8988T (cell line): ENCODE data around the gene GNPDA1.
A peak's percentile ranks its signal among the peaks of the same experiment; 100 is the strongest.

Source experiments
- DNase-seq: peaks from one replicate; pipeline ENCODE4 v3.0.0; 2011

Gene GNPDA1

DNA sequence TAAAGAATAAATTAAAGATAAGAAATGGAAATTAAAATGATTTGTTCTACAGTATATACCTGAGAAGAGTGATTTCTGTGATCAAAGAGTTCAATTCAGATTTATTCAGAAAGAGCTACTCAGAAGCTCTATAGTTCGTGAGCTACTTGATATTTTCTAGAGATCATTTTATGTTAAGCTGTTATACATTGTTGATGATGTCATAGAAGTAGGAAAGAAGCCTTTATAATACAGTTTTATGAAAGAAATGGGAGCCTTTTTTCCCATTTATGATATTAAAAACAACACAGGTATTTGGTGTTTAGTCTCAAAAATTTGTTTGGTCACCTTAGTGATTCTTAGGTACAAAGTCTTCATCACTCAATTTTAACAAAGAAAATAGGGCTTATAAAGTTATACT lies 23.1 kb downstream of the GNPDA1 start:
- no peak for DNase-seq

DNA sequence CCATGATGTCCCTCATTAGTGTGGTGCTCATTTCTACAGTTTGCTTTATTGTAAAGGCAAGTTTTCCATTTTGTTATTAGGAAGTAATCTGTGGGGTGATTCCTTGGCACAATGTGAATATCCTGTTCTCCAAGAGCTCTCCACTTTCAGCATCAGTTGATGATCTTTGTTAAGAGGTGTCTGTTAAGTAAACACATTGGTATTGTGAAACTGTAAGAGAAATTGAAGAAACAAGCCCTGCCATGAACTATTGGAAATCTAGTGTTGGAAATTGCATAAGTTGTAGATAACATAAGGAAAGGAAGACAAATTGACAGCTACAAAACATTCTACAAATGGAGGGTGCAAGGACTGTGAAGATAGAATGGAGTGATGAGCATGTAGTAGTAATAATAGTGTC lies 26.8 kb downstream of the GNPDA1 start:
- no peak for DNase-seq

- no peak for DNase-seq
Observed at GRCh38 chr5:141982626-141983025, 30.2 kb downstream of the GNPDA1 start.

DNA sequence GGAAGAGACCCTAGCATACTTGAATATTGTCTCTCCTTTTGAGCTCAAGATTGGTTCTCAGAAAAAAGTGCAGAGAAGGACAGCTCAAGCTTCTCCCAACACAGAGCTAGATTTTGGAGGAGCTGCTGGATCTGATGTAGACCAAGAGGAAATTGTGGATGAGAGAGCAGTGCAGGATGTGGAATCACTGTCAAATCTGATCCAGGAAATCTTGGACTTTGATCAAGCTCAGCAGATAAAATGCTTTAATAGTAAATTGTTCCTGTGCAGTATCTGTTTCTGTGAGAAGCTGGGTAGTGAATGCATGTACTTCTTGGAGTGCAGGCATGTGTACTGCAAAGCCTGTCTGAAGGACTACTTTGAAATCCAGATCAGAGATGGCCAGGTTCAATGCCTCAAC lies 34.4 kb downstream of the GNPDA1 start:
- no peak for DNase-seq

GRCh38 chr5:141976176-141976575 lies 36.7 kb downstream of the GNPDA1 start:
- no peak for DNase-seq

- no peak for DNase-seq
Observed at GRCh38 chr5:141973871-141974595, 38.8 kb downstream of the GNPDA1 start.

DNA sequence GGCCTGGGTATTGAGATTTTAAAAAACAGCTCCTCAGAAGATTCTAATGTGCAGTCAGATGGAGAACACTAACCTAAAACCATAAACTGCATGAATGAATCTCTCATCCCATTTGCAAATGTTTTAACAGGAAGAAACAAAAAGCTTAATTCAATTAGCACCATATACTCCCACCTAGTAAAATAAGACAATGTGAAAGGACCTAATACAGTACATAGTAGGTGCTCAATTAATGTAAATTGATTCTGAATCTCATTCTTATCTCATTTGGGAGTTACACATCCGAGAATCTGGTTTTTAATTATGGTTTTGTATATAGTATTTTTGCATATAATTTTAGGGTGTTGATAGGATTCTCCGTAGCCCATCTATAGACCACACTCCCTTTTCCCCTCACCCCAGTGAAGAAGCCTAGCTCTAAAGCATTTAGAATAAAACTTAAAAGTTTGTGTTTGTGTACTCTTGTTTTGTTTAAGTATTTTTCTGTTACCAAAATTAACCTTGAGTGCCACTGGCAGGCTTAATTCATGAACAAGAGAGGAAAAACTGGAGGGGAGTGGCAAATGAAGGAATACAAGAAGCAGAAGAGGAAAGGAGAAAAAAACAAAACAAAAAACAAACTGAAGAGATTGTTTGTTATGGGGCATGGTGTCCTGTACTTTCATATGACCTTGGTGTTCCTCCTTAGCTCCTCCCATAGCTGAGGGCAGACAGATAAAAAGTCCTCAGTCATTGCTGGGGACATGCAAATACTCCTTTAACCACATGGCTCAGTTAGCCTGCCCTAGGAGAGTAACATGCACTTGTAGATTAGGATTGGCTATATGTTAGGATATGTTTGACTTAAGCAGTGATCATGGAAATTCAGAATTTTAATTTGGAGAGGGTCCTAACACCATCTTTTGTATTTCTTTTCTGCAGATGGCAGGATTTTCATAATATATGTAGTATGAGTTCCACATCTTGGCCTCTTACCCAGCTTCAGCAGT lies 42.8 kb downstream of the GNPDA1 start:
- no peak for DNase-seq

DNA sequence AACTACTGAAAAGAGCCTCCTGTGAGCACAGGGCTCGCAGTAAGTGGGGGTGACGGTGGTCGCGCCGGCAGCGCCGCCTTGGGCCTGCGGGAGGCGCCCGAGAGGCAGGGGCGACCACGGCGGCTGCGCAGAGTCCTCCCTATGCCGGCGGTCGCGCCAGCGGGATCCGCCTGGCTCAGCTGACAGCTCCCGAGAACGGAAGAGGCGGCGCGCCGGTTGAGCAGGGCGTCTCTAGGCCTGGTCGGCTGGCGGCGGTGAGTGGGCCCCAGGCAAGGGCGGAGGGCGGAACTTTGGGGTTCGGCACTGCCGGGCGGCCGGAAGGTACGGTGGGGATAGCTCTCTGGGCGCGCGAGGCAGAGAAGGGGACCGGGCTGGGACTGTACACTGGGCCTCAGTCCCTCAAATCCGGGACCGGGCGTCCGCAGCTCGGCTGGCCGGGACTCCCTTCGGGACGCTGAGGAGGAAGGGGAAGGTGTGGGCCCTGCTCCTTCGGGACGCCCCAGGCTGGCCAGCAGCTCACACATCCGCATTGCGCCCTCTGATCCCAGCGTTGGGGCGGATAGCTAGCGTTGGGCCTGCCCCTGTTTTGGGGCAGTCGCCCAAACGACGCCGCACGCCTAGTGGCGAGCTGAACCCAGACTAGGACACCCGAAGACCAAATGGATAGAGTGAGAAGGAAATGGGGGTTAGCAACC lies 43.8 kb downstream of the GNPDA1 start, which contains the start of gene RNF14:
Gene RNF14 (plus strand): TSS at position 192 of the 695 bp plus-strand sequence. CDS start 4,484 bp downstream, outside the sequence.
- peak; percentile 70 for DNase-seq

DNA sequence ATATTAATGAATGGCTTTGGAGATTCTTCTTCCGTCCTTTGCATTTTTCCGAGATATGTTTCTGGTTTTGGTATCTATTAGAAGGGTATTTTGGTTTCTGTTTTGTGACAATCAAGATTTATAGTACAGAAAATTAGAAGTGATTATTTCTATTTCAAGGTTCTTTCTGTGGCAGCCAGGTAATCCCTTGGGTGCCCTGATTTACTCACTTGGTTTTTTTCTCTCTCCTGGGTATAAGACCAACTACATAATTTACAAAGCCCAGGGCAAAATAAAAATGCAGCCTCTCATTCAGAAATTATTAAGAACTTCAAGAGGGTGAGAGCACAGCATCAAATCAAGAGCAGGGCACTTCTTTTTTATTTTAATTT lies 45.9 kb downstream of the GNPDA1 start:
- DNase-seq, result no peak

DNA sequence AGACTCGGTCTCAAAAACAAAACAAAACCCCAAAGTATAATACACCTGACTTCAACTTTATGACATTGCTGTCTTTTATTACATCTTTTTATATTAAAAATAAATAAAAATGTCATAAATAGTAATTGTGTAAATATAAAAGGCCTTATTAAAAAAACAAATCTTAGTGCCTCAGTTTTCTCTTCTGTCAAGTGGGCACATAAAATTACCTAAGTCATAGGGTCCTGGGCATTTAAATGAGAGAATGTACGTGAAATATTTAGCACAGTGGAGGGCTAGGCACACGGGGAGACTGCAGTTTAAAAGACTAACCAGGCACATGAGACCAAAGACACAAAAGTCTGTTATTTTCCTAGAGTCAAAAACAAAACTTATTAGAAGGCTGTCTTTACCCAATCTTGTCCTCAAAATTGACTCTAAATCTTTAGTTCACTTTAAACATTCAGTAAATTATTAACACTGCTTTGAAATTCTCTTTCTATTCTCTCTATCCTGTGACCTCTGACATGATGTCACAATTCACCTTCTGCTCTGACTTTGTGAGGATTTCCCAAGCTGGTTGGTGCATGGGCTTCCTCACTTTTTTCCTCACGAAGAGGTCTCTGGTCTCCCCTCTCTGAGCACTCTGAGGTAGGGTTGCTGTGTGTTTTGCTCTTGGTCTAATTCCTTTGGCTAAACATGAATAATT lies 46.4 kb downstream of the GNPDA1 start:
- DNase-seq, result no peak

- no peak for DNase-seq
Observed at GRCh38 chr5:141965071-141965470, 47.8 kb downstream of the GNPDA1 start.

DNA sequence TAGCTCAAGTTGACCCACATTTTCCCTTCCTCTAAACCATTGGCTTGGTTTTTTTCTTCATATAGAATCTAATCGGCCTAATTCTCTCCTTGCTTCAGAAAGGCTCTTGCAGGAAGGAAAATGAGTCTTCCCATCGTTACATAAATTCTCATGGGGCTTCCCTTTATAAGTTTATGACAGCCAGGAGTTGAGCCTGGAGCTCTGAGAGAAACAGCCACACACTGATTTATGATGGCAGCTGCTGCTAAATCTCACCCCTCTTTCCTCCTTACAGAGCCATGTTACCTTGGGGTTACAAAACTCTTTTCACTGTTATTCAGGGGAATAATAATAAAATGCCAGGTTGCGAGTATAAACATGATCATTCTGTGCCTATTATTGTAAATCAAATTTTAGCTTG lies 49.1 kb downstream of the GNPDA1 start:
- no peak for DNase-seq

- no peak for DNase-seq
Observed at GRCh38 chr5:141961466-141961865, 51.4 kb downstream of the GNPDA1 start.

DNA sequence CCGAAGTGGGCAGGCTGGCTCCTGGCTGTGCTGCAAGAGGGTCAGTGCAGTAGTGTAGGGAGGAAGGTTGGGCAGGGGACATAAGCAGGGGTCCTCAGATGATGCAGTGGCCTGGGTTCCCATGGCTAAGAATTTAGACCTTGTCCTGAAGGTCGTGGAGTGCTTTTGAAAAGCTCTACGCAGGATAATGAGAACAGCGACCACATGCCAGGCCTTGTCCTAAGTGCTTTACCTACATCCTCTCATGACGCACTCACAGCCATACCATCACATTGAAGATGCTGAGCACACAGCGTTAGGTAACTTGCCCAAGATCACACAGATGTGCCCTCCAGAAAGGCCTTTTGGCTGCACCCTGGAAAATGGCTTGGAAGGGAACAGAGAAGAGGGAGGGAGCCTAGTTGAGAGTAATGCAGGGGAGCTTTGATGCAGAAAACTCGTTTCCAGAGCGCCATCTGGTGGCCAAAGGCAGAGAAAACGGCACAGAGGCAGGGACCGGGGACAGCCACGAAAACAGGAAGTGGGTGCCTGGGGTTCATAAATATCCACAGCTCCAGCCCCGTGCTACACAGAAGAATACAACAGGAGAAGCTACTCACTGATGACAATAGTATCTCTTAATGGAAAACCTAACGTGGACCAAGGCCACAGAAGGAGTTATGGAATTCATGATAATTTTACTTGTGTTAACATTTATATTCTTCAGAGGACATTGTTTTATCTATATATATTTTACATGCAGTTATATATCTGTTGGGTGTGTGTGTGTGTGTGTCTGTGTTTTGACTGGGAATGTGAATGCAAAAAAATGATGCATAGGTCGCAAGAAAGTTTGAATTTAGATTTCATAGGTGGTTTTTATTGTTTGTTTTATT lies 52.1 kb downstream of the GNPDA1 start:
- peak; percentile 65 for DNase-seq

- no peak for DNase-seq
Observed at GRCh38 chr5:141960018-141960417, 52.8 kb downstream of the GNPDA1 start.

- no peak for DNase-seq
Observed at GRCh38 chr5:141958546-141959172, 54.2 kb downstream of the GNPDA1 start.

DNA sequence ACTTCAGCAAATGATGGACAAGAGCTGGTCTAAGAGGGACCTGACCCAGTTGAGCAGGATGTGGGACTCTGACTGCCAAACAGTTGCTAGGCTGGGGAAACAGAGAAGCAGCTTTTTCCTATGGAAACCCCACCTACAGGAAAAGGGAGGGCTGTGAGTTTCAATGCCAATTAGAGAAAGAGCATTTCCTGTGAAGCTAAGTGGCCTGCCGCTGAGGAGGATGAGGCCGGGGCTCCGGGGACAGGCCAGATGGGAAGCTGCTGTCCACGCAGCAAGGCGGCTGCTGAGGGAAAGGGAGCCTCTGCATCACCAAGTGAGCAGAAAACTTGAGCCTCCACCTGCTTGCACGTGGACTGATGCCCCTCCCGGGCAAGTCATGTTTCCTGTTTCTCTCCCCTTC lies 54.7 kb downstream of the GNPDA1 start, which contains the start of gene PCDH12:
Gene PCDH12 (minus strand): TSS at position 90 of the 400 bp plus-strand sequence. CDS start 351 bp downstream, outside the sequence.
- DNase-seq, result no peak

GRCh38 chr5:141957367-141957996 lies 55.3 kb downstream of the GNPDA1 start:
- no peak for DNase-seq

- no peak for DNase-seq
Observed at GRCh38 chr5:141954194-141954593, 58.6 kb downstream of the GNPDA1 start.

DNA sequence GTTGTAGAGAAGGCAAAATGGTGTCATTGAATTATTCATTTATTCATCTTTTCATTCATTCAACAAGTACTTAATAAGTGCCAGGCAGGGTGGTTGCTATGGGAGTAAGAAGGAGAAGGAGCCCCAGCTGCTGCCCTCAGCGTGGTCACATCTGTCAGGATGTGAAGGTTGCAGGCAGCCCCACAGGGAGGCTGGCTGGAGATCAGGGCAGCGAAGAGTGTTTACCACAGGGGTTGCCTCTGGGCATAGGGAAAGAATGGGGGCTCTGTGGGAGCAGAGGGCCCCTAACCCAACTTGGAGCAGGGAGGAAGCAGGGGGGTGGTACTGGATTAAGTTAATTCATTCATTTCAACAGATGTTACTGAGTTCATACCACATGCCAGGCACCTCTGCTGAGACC lies 60.8 kb downstream of the GNPDA1 start:
- no peak for DNase-seq
